ENCODE measurements around the gene APELA.

GRCh38 chr4:164890691-164891090 lies 13.7 kb downstream of the APELA start:
- TF ChIP-seq BHLHE40 (IDR thresholded peaks at IDR 0.05; ENCODE audit: borderline replicate concordance) (no peak), SP1 (IDR thresholded peaks at IDR 0.05) (no peak), ELF4 (IDR thresholded peaks at IDR 0.05) (no peak), FOXA1 (IDR thresholded peaks at IDR 0.05) (no peak), TARDBP (IDR thresholded peaks at IDR 0.05) (no peak), SUZ12 (IDR thresholded peaks at IDR 0.05) (no peak), FOXM1 (IDR thresholded peaks at IDR 0.05; ENCODE audit: borderline replicate concordance) (no peak), LEF1 (IDR thresholded peaks at IDR 0.05; ENCODE audit: borderline replicate concordance) (no peak), FOXK2 (IDR thresholded peaks at IDR 0.05) (no peak), HDGF (IDR thresholded peaks at IDR 0.05; ENCODE audit: borderline replicate concordance) (no peak), L3MBTL2 (conservative IDR thresholded peaks at IDR 0.05) (no peak), PKNOX1 (IDR thresholded peaks at IDR 0.05) (no peak), NFRKB (IDR thresholded peaks at IDR 0.05) (no peak), ZNF384 (IDR thresholded peaks at IDR 0.05) (no peak)

Data from HEK293T (cell line).